Measurements from ENCODE around the gene CXCL3.

CXCL3 gene

DNA sequence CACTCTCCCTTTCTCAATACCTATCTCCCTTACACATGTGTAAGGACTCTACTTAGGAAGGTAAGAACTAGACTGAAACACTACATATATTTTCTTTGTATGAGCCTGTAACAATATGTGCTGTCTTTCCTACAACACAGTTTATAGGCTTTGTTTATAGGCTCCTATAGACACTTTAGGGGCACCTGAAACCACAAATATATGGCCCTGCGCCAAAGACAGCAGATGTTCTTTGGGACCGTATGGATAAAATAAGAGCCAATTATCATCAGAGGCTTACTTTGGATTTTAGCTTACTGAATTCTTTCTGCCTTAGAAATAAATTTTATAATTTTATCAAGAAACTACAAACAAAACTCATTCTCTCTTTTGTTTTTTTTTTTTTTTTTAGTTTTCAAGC, 16.6 kb upstream of the CXCL3 start:
- DNase-seq: no peak

DNA sequence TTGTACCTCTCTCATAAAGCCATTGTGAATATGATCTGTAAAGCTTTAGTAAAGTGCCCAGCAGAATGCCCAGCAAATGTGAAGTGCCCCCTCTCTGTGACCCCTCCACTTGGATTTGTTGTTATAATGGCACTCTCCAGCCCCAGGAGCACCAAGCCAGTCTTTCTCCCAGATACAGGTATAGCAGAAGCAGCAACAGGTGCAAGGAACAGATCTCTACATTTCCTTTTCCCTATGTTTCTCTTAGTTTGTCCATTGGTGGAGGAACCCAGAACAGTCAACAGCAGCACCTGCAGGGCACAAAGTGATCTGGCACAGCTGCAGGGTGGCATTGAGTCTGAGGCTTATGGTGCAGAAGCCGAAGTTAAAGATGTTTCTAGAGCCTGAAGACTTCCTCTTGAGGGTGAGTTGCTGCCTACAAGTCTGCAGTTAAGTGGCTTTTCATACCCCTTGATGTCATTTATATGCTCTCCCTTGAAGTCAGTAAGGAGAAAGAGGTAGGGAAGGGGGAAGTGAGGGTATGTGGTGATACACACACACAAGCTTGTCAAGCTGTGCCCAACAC, 16.1 kb upstream of the CXCL3 start:
- no peak for DNase-seq

DNA sequence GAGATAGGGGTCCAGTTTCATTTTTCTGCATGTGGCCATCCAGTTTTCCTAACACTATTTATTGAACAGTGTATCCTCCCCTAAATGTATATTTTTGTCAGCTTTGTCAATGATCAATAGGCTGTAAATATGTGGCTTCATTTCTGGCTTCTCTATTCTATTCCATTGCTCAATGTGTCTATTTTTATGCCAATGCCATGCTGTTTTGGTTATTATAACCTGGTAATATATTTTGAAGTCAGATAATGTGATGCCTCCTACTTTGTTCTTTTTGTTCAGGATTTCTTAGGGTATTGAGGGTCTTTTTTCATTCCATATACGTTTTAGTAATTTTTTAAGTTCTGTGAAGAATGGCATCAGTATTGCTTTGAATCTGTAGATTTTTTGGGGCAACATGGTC, 8.7 kb upstream of the CXCL3 start:
- DNase-seq: no peak

DNA sequence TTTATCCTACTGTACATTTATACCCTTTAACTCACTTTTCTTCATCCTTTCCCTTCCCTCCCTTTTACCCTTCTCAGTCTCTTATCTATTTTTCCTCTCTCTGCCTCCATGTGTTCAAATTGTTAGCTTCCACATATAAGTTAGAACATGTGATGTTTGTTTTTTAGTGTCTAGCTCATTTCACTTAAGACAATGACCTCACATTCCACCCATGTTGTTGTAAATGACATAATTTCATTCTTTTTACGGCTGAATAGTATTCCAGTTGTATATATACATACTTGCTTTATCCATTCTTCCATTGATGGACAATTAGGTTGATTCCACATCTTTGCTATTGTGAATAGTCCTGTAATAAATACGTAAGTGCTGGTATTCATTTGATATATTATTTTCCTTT, 7.3 kb upstream of the CXCL3 start:
- no peak for DNase-seq

DNA sequence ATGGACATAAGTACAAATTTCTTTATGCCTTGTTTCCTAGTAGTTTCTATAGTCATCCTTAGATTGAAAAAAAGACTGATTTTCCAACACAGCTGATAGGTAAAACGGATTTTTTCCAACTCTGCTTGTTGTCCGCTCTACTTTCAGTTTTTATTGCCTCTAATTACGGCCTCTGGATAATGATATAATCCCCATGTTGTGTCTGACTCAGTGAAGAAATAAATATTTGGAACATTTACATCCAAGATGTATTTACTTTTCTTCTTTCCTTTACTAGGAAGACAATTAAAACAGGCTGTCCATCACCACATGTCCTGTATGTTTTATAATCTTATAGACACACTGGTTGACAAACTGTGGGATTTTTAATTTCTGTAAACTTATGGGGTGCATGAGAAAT, 6.8 kb upstream of the CXCL3 start:
- DNase-seq: no peak

DNA sequence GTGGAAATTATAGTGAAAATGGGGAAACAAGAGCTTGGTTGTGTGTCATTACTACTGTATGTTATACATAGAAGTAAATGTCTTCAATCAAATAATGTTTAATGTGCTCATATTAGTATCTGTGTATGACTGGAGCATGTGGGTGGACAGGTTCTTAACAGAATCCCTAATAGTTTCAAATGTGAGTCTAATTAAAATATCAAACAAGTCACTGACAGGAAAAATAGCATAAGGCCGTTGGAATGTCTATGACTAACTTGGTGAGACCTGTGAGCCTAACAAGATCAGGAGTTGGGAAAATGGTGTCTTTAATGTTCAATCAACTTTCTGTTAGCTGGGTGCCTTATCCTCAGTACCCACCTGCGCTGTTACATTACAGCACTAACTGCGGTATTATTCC, 6.2 kb upstream of the CXCL3 start:
- no peak for DNase-seq

- no peak for DNase-seq
Measured at GRCh38 chr4:74042681-74043080, 4.2 kb upstream of the CXCL3 start.

- DNase-seq: no peak
Measured at GRCh38 chr4:74041418-74041817, 2.9 kb upstream of the CXCL3 start.

DNA sequence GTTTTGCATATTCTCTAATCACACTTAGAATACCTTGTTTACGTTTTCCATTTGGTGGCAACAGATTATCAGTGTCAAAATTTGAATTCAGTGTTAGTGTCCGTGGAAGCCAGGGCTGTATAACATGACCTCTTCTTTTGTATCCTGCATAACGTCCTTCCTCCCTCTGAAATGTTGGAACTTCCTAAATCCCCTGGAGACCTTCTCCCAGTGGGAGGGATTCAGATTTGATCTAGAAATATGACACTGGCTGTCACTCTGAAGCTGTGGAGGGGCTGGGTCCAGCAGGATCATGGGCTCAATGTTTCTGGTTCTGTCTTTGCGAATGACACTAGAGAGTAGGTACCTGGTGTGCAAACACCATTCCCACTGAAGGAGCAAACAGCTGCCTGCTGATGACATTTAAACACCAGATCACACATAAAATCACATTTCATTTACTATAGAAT, 850 bp upstream of the CXCL3 start:
- DNase-seq: no peak

DNA sequence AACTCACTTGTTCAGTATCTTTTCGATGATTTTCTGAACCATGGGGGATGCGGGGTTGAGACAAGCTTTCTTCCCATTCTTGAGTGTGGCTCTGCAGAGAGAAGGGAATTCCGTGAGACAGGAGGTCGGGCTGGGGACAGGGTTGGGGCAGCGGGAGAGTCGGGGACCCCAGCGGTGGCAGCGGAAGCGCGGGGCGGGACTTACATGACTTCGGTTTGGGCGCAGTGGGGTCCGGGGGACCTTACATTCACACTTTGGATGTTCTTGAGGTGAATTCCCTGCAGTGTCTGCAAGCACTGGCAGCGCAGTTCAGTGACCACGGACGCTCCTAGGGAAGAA, 434 bp downstream of the CXCL3 start:
- no peak for DNase-seq

DNA sequence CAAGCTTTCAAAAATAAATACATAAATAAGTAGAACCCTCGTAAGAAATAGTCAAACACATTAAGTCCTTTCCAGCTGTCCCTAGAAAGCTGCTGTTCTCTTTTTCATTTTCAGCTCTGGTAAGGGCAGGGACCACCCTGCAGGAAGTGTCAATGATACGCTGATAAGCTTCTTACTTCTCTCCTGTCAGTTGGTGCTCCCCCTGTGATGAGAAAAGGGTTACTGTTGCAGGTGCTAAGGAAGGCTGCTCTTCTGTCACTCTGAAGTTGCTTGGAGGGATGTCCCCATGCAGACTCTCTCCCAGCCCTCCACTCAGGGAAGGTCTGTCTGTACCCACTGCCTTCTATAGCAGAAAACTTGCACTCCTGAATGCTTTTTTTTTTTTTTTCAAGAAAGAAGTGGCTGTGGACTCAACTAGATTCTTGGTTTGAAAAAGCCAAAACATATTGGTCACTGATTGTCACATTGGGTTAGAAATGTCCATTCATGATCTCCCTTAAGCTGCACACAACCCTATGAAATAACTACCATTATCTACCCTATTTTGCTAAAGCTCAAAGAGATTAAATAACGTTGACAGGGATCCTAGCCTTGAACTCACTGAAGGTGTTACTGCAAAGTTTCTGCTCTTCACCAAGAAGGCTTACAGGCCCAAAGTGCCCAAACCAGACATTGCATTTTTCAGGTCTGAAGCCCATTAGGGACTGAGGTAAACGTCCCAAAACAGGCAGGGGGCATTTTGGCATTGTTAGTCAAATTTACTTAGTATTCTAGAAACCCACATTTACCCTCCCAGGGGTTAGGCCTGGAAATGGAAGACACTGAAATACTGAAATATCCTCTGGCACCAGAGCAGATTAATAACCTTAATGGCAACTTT, 1.2 kb downstream of the CXCL3 start:
- DNase-seq: no peak

GRCh38 chr4:74033739-74034138, 4.8 kb downstream of the CXCL3 start:
- no peak for DNase-seq

DNA sequence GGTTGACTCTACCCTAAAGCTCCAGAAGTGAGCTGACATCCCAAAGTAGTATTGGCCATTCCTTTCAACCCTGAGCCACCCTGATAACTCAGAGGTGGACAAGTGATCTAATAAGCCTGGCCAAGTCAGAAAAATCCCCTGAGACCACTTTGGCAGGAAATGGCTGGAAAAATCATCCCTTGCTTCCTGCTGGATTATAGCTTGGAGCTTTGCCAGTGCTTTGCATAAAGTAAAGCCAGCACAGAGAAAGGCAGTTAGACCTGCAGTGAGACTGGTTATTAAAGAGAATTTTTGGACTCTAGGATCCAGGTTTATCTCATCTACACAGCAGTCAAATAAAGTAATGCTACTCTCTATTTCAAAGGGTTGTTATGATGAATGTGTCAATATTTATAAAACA, 6.4 kb downstream of the CXCL3 start:
- no peak for DNase-seq

GRCh38 chr4:74031576-74031975, 6.9 kb downstream of the CXCL3 start:
- DNase-seq: no peak

DNA sequence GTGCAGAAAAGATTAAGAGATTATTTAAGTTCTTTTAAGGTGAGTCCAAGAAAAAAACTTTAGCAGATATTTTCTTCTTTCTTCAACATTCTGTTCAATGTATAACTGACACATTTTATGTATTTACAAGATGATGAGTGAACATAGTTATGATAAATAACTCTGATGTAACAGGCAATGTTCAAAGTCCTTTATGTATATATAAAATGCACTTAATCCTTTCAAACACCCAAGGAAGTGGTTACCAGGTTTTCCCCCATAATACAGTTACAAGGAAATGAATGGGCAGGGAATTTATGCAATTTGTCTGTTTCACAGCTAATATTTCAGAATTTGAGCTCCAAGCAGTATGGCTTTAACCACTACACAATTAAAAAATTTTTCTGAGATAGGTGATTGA, 8.2 kb downstream of the CXCL3 start:
- DNase-seq: no peak

- DNase-seq: no peak
Measured at GRCh38 chr4:74028504-74028903, 10.0 kb downstream of the CXCL3 start.

DNA sequence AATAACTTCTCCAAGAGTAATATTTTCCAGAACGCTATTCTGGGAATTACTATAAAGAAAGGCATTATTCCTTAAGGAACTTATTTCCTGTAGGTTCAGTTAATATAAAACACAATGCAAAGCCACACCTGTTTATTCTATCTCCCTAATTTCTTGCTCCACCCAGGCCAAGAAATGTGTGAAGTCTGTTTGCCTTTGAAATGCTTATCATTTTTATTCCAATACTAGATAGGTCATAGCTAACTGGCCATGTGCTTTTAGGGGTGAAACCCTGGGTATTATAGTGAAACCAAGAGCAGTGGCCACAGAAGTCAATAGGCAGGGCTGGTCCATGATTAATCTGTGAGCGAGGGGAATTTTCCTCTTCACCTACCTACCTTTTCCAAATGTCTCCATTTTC, 14.8 kb downstream of the CXCL3 start:
- no peak for DNase-seq

DNA sequence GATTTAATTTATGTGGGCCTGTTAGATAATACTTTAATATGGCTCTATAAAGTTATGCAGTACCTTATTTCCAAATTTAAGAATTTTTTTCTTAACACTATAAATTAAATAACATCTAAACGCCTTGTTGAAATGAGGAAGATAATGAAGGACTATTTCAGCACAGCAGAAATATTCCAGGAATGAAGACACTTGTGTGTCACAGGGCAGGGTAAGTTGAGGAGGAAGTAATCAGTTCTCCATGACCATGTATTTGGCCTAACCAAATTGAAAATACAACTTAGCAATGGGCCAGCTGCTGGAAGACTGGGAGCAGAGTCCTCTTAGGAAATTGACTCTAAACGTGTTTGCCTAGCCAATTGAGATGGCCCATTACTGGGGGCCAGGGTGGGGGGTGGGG, 16.9 kb downstream of the CXCL3 start:
- no peak for DNase-seq

- DNase-seq: no peak
Measured at GRCh38 chr4:74018771-74019170, 19.7 kb downstream of the CXCL3 start.

DNA sequence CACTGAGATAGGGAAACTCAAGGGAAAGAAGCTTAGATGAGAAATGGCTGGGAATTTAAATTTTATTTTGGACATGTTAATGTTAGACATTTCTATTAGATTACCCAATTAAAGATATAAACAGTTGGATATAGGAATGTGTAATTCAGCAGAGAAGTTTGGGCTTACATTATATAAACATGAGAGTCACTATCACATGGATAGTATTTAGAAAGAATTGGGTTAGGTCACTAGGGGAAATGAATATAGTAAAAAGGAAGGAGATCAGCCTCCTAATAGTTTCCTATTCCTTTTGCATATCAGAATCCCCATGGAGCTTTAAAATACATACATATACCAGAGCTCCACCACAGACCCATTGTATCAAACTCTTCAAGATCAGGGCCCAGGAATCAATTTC, 20.4 kb downstream of the CXCL3 start:
- no peak for DNase-seq

DNA sequence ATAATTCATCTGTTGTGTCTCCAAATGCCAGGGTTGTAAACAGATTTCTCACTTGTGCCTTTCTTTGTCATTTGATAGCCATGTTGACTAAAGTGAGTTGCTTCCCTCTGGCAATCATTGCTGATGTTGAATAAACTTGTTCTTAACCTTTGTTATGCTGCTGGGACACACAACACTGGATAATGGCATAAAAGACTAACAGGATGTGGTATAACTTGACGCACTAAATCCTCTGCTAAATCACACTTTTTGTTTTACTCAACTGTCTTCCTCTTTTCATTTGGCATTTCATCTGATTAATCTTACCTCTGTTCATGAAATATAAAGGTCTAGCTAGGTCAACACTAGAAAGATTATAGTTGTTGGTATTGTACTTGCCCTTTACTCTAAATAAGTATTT, 22.4 kb downstream of the CXCL3 start:
- DNase-seq: no peak

GRCh38 chr4:74015126-74015780, 23.2 kb downstream of the CXCL3 start:
- DNase-seq: no peak

DNA sequence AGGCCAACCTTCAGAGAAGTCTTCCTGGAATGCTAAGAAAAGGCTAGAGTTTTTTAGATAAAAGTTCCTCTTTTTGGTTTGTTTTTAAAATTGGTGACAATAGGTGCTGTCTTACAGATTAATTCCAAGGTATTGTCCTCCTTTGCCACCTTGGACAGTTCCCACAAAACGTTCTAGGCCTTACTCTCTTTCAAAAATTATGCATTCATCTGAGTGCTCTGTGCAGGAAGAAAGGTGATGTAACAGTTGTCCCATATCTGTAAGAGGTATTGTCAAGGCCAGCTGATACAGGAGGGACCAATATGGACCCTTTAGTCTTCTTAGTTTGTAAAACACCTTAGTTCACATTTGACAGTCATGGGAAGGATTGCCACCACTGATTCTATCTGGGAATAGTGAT, 24.2 kb downstream of the CXCL3 start:
- DNase-seq: no peak

GRCh38 chr4:74013264-74013663, 25.2 kb downstream of the CXCL3 start:
- DNase-seq: no peak
